ENCODE measurements around the gene NPAS3.

DNA sequence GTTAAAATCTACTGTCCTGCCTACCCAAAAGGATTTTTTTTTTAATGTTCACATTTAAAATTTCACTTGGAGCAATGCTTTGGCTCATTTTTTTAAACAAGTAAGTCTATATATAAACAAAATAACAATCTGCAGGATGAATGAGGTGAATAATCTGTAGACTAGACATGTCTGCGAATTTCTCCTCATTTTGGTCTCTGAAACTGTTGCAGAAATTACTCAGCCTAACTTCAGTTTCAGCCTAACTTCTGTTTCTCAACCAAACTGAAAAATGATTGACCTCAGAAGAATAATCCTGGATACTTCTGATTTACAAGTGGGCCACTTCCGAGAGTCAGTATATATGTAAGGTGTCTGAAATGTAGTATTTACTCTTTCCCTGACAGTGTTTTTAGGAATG is 39.8 kb upstream of the NPAS3 start:
- TF ChIP-seq, protein P1, sequence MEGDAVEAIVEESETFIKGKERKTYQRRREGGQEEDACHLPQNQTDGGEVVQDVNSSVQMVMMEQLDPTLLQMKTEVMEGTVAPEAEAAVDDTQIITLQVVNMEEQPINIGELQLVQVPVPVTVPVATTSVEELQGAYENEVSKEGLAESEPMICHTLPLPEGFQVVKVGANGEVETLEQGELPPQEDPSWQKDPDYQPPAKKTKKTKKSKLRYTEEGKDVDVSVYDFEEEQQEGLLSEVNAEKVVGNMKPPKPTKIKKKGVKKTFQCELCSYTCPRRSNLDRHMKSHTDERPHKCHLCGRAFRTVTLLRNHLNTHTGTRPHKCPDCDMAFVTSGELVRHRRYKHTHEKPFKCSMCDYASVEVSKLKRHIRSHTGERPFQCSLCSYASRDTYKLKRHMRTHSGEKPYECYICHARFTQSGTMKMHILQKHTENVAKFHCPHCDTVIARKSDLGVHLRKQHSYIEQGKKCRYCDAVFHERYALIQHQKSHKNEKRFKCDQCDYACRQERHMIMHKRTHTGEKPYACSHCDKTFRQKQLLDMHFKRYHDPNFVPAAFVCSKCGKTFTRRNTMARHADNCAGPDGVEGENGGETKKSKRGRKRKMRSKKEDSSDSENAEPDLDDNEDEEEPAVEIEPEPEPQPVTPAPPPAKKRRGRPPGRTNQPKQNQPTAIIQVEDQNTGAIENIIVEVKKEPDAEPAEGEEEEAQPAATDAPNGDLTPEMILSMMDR (IDR thresholded peaks at IDR 0.05; ENCODE audit: control extremely low read depth in 1 of 3, insufficient read depth in 1 of 3, low read depth in 1 of 3, low read length in 3 of 3) = no peak
- TF ChIP-seq SIN3A (conservative IDR thresholded peaks at IDR 0.05 in 1 of 2, IDR thresholded peaks at IDR 0.05 in 1 of 2; ENCODE audit: low read depth in 1 of 2, low read length in 2 of 2) (no peak), POLR2A (IDR thresholded peaks at IDR 0.05; ENCODE audit: control extremely low read depth in 1 of 2, low read depth in 2 of 2, low read length in 2 of 2) (no peak), RFX5 (IDR thresholded peaks at IDR 0.05; ENCODE audit: borderline replicate concordance, low read depth, low read length) (no peak), CHD2 (IDR thresholded peaks at IDR 0.05; ENCODE audit: low read length) (no peak), MAFK (IDR thresholded peaks at IDR 0.05; ENCODE audit: low read depth, low read length) (no peak), SUZ12 (IDR thresholded peaks at IDR 0.05; ENCODE audit: low read length) (no peak), SP2 (IDR thresholded peaks at IDR 0.05; ENCODE audit: low read length) (no peak), ZNF274 (IDR thresholded peaks at IDR 0.05; ENCODE audit: borderline replicate concordance, extremely low read depth, low read length) (no peak), RAD21 (IDR thresholded peaks at IDR 0.05 in 1 of 2, conservative IDR thresholded peaks at IDR 0.05 in 1 of 2; ENCODE audit: low read depth in 2 of 2, low read length in 2 of 2) (no peak), SRF (IDR thresholded peaks at IDR 0.05; ENCODE audit: low read depth, low read length) (no peak), CBX5 (IDR thresholded peaks at IDR 0.05; ENCODE audit: low read depth, low read length) (no peak), YY1 (IDR thresholded peaks at IDR 0.05; ENCODE audit: low read depth, low read length) (no peak)
- TF ChIP-seq, protein P2, sequence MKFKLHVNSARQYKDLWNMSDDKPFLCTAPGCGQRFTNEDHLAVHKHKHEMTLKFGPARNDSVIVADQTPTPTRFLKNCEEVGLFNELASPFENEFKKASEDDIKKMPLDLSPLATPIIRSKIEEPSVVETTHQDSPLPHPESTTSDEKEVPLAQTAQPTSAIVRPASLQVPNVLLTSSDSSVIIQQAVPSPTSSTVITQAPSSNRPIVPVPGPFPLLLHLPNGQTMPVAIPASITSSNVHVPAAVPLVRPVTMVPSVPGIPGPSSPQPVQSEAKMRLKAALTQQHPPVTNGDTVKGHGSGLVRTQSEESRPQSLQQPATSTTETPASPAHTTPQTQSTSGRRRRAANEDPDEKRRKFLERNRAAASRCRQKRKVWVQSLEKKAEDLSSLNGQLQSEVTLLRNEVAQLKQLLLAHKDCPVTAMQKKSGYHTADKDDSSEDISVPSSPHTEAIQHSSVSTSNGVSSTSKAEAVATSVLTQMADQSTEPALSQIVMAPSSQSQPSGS (IDR thresholded peaks at IDR 0.05; ENCODE audit: low read length) = no peak

All from H1 (cell line).